Measurements from ENCODE around the gene ANXA6. TPM values are rescaled to one million over a fixed set of nuclear protein-coding genes. Genes with fewer than 3 reads are reported as not detected.

ANXA6 gene
- total RNA-seq, 1 donor, result 194 TPM

- DNase-seq (ENCODE audit: low read depth), result no peak
- TF ChIP-seq CTCF (IDR thresholded peaks at IDR 0.05; ENCODE audit: insufficient read depth, low read length), result no peak
Measured at GRCh38 chr5:151186538-151186937, 29.0 kb upstream of the ANXA6 start.

GRCh38 chr5:151186052-151186451 is 28.5 kb upstream of the ANXA6 start:
- no peak for TF ChIP-seq CTCF (IDR thresholded peaks at IDR 0.05; ENCODE audit: insufficient read depth, low read length)

More at GRCh38 chr5:151186538-151186937, 29.0 kb upstream of the ANXA6 start:
- H3K4me3 ChIP-seq (ENCODE audit: low read depth, low read length), result no peak overlapping the region

GRCh38 chr5:151184316-151185042 is 26.9 kb upstream of the ANXA6 start:
- H3K4me3 ChIP-seq (ENCODE audit: low read depth, low read length), result no peak overlapping the region
- TF ChIP-seq CTCF (IDR thresholded peaks at IDR 0.05; ENCODE audit: insufficient read depth, low read length), result no peak
- no peak for DNase-seq (ENCODE audit: low read depth)

More at GRCh38 chr5:151186052-151186451, 28.5 kb upstream of the ANXA6 start:
- DNase-seq (ENCODE audit: low read depth), result no peak
- no peak overlapping the region for H3K4me3 ChIP-seq (ENCODE audit: low read depth, low read length)

- H3K4me3 ChIP-seq (ENCODE audit: low read depth, low read length), result no peak overlapping the region
- no peak for TF ChIP-seq CTCF (IDR thresholded peaks at IDR 0.05; ENCODE audit: insufficient read depth, low read length)
- DNase-seq (ENCODE audit: low read depth), result no peak
Measured at GRCh38 chr5:151183456-151184245, 26.1 kb upstream of the ANXA6 start.

- no peak overlapping the region for H3K4me3 ChIP-seq (ENCODE audit: low read depth, low read length)
- TF ChIP-seq CTCF (IDR thresholded peaks at IDR 0.05; ENCODE audit: insufficient read depth, low read length), result no peak
- no peak for DNase-seq (ENCODE audit: low read depth)
Measured at GRCh38 chr5:151182976-151183375, 25.4 kb upstream of the ANXA6 start.

GRCh38 chr5:151182524-151182900 is 24.9 kb upstream of the ANXA6 start:
- no peak for TF ChIP-seq CTCF (IDR thresholded peaks at IDR 0.05; ENCODE audit: insufficient read depth, low read length)
- no peak for DNase-seq (ENCODE audit: low read depth)
- H3K4me3 ChIP-seq (ENCODE audit: low read depth, low read length), result no peak overlapping the region
